GM21367 (cell line): ENCODE results near the gene BTBD9.

Experiments
- ATAC-seq: cut with Tn5 transposase; IDR thresholded peaks from one replicate; pipeline ENCODE4 v1.9.1; 2021; ENCODE audit not compliant: unreplicated experiment

The BTBD9 gene

DNA sequence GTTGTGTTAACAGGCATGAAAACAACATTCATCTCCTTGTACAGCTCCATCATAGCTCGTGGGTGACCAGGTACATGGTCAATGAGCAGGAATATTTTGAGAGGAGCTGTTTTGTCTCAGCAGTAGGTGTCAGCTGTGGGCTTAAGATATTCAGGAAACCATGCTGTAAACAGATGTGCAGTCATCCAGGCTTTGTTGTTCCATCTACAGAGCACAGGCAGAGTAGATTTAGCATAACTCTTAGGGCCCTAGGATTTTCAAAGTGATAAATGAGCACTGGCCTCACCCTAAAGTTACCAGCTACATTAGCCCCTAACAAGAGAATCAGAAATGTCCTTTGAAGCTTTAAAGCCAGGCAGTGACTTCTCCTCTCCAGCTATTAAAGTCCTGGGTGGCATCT lies 154.2 kb downstream of the BTBD9 start:
- ATAC-seq, result no peak

DNA sequence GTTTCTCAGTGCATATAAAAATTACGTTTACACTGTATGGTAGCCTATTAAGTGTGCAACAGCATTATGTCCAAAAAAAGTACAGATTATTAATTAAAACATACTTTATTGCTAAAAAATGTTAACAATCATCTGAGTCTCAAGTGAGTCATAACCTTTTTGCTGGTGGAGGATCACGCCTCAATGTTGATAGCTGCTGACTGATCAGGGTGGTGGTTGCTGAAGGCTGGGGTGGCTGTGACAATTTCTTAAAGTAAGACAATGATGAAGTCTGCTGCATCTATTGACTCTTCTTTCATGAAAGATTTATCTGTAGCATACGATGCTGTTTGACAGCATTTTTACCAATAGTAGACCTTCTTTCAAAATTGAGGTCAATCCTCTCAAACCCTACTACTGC lies 155.1 kb downstream of the BTBD9 start:
- no peak for ATAC-seq

DNA sequence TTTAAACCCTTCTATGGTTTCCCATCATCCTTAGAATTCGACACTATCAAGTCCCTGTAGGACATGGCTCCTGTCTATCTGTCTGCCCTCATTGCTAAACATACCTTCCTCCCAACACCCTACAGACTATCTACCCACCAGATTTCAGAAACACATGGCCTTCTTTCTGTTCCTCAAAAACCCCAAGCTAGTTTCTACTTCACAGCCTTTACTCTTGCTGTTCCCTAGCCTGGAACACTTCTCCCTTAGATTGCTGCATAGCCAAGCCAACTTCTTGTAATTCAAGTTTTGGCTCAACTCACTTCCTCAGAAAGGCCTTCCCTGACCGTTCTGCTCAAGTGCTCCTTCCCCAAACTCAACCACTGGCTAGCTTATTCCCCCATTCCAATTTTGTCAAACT lies 156.2 kb downstream of the BTBD9 start:
- peak; percentile 70 for ATAC-seq

DNA sequence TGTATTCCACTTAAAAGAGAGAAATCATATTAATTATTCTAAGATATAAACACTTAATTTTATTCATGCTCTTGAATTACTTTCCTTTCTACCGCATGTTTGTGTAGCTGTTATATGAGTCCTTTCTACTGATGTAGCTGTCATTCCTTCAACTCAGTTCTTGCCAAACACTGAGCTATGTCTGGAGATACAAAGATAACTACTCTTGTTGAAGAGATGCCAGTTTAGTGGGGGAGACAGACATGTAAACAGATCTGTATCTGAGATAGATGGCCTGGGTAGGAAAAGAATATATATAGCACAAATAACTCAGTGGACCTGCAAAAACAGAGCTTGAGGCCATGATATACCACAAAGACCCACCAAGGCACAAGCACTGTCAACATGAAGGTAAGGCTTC lies 157.3 kb downstream of the BTBD9 start:
- ATAC-seq, result no peak

DNA sequence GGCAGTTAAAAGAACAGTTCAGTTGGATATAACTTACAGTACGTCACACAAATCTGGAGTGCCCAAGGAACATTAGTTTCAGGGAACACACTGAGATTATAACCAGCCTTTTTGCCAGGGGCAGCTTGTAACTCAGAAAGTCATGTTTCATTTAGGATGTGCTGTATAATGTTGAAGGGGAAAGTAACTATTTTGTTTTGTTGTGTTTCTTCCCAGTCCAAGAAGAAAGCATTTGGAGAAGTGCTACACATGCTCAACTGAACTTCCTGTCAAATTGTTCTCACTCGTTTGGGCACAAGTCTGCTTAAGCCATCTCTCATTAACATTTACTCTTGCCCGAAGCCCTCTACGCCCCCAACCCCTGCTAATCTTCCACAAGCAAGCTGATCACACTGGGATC lies 157.9 kb downstream of the BTBD9 start:
- ATAC-seq, result no peak

DNA sequence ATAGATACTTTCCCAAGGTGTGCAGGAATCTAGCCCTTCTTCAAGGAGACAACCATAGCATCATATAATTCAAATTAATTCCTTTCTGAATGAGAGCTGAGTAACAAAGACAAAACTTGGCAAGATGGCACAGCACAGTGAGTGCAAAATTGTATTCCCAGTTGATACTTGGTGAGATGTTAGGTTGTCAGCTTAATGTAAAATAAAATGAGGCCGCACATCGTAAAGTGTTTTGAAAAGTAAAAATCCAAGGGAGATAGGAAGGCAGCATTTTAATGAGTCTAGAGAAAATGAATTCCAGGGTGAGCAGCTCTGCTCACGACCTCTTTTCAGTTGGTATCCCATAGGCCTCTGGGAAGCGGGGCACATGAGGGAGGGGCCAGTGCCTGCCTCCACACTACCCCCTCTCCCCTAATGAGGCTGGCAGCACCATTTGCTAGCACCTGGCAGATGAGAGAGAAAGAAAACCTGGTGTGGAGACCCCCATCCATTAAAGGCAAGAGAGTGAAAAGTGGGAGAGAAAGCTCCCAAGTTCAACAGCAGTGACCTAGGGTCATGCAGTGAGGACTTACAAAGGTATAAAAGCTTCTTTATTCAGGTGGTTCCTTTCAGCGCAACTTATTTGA lies 158.4 kb downstream of the BTBD9 start:
- ATAC-seq, result no peak

DNA sequence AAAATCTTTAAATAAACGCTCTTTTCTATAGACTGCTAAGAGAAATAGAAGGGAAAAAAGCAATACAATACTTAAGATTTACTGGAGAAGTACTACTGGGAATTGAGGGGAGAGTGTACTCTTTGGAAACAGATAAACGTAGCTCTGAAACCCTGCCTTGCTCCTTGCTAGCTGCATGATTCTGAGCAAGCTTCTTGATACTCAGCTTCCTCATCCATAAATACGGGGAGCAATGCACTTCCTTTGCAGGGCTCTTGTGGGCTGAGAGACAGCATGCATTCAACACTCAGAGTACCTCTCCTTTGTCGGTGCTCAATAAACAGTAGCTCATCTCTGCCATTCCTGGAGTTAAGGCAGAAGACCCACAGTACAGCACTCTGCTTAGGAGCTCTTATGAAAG lies 159.7 kb downstream of the BTBD9 start:
- ATAC-seq, result no peak

DNA sequence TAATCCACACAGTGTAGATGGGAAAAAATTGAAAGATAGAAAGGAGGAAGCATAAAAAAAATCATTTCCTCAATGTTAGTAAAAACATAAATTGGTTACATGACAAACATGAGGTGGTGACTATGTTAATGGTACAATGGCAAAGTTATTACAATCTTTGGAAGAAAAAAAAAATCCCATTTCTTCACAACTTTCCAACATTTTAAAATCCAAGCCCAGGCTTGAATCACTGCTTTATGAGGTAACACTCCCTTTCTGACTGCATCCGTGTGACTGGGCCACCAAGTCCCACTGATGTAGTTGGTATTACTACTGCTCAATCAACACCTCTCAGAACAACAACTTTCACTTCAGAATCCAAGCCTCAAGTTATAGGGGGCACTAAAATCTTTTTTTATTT lies 160.4 kb downstream of the BTBD9 start:
- ATAC-seq, result no peak

DNA sequence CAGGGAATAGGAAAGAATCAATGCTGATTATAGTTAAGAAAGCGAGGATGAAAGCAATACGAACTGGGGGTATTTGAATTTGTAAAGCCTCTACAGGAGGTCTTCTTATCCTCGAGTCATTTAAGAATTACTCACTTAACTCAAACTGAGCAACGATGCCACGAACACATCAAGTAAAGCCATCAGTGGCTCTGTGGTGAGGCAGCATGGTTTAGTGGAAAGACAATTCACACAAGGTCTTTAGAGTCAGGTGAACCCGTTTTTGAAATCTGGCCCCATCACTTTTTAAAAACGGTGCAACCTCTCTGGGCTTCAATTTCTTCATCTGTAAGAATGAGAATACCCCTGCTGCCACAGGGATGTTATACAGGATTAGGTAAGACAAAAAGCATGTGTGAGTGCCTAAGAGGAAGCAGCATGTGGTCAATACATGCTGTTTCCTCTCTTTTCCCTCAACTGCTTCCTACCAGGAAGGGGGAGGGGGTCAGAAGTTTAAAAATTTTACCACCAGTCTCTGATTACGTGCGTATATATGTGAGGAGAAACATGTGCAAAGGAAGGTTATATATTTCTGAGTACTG lies 162.0 kb downstream of the BTBD9 start:
- no peak for ATAC-seq

DNA sequence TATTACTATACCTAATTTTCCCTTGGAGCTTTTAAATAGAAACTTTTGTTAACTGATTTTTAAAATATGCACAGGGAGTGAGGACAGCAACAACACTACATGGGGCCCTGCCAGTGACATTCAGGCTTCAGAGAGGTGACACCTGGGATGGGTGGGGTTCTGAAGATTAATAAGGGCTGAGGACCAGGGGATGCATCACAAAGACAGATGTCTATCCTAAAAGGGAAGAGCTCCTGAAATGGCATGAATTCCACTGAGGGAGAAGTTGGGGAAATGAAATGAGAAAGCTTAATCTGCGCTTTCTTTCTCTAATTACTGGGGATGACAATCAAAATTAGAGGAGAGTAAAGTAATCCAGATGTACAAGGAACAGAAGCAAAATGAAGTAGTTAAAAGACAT lies 162.8 kb downstream of the BTBD9 start:
- ATAC-seq, result no peak

DNA sequence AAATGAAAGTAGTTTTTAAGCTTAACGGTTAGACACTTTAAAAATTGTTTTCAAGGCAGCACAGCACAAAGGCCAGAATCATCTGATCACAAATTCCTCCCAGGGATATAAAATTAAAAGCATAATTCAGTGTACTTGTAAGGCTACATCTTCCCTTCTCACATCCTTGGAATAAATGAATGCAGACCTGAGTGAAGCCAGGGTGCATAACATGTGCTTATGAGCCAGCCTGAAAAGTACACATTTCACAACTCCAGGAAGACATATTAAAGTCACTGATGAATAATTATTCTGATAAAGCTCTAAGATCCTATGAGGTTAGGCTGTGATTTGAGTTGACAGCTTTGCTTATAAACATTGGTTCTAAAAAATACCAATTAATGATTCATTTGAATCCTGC lies 163.6 kb downstream of the BTBD9 start:
- no peak for ATAC-seq

DNA sequence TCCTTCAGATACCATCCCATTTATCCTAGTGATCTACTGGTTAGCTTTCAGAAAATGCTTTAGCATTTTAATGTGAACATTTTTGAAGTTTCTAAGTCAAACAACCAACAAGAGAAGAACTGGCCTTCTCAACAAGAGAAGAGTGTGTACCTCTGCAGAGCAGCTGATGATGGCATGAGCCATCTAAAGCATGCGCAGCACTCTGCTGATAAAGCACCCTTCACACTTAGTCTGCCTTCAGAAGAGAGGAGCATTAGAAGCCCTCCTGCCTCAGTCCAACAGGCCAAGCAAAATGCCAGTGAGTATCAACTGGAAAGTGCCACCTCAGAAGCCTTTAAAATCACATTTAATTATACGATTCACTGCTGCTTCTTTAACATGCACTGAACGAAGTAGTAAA lies 169.2 kb downstream of the BTBD9 start:
- no peak for ATAC-seq

DNA sequence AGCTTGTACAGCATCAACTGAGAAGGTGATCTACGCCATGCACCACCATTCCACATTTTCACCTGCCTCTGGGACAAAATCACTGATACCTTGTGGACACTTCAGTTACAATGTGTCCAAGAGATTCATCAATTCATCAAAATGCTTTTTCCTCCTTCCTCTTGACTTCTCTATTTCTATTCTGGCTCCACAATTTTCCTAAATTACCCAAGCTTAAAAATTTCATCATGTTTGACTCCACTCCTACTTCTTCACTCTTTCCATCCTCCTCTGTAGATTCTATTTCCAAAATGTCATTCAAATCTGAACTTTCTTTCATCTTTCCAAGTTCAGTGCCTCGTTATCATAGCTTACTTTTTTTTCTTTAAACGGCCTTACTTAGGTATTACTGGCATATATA lies 172.2 kb downstream of the BTBD9 start:
- no peak for ATAC-seq

DNA sequence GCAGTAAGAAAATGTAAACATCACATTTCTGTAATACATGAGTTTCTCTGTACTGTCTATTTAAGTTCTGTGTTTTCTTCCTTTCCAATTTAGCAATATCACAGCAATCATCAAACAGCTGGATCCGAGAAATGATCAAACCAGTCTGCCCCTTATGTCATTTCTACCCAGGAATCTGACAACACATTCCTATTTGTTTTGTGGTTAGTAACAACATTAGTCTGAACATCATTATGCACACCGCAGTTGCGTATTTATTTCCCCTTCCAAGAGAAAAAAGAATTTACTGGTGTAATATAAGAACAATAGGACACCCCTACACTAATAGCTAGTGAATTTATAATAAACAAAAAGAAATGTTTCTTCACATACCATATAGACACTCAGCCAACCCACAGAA lies 179.5 kb downstream of the BTBD9 start:
- ATAC-seq, result no peak

DNA sequence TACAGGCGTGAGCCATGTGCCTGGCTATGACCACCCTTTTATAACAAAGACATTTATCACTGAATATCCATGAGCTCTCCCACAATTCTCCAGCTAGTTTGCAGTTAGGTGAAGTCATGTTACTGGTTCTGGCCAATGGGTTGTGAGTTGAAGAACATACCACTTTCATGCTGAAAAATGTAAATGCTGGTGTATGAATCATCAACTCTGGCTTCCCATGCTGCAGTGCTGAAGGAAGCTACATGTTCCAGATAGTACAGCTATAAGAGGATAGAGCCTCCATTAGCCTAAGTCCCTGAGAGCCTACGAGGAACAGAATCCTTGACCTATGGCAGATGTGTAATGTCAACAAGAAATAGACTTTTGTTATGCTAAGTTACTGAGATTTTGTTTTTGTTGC lies 180.4 kb downstream of the BTBD9 start:
- no peak for ATAC-seq

DNA sequence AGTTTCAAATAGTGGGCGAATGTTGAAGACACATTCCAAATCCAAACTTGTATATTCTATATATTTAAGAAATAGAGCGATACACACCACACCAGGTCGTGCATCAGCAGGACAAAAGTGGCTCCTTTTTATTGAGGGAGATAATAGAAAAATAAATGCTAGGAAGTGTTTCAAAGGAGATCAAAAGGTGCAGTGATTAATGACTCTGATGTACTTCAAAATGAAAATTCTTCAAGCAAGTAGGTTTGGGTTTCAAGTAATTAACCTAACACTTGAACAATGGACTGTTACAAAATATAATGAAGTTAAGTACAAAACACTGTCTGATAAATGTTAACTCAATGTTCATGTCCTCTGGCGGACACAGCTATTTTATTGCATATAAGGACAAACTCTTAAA lies 185.9 kb downstream of the BTBD9 start:
- ATAC-seq, result no peak

DNA sequence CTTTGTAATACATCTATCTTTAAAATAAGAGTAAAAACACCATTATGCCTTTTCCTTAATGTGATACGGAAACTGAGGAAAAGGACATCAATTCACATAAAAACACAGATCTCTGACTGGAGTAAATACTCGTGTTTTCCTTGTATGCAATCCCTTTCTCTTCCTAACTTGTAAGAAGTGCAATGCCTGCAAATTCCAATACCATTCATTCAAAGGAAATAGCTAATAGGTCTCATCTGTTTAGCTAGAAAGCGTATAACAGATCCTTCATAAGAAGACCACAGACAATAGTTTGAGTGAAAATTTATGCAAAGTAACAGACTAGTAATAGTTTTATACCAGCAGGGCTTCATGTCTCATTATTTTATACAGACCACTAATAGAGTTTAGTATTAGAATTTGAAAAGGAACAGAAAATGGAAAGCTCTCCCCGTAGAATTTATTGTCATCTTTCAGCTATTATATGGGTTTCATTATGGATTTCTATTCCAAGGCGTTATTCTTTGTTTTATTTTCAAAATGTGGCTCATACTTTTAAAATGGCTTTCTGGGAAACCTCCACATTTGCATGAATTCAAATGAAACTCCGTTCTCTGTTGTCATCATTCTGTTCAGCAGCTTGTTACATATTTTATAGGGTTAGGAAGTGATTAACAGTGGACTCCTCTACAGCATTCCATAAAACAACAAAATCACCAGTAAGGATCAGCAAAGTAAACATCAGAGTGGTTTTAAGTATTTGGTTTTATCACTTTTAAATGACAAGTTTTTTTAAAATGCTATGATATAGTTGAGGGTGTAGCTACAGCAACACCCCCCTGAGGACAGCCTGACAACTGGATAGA lies 186.7 kb downstream of the BTBD9 start:
- ATAC-seq, result no peak

DNA sequence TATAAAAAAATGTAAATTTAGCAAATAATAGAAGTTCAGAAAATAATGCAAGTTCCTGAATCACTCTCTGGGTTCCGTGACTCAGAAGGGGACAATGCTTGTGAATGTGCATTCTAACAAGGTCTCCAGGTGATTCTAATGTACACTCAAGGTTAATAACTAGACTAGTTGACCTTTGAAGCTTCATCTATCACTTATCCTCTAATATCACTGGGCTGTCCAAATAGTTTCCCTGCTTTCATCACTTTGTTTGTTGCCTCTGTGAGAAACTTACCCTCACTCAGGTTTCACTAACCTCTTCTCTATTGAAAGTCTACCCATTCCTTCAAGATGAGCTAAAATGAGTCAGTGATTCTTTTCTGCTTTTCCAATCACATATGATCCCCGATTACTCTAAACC lies 189.0 kb downstream of the BTBD9 start:
- ATAC-seq, result no peak

DNA sequence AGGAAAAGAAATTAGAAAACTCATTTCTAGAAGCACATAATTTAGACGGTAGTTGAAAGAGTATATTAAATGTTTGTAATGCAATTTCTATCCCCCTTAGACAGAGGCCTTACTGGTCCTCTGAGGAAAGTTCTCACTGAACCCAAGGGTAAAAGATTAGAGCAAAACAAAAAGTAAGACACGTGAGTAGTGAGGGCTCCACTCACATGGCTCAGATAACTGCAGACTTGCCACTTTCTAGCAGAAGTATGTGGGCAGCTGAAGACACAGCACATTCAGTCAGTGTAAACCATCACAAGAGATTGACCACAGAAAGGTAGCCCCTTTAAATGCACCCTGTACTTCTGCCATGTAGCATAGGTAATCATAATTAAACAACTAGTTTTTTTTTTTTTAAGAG lies 193.8 kb downstream of the BTBD9 start:
- ATAC-seq, result no peak

DNA sequence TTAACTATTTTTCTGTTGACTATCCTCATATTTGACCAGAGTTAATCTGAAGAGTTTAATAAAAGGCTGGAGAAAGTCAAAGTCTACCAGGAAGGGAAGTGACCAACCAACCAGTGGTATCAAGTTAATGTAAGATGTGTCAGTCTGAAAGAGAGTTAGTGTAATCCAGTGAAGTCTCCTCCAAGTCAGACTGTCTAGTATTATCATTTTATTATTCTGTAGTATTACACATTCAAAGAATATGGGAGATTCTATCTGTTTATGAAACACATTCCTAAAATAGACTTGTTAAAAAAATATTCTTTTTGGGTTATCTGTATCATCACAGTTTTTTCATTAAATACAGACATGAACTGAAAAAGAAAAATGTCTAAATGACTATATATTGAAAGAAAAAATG lies 194.4 kb downstream of the BTBD9 start:
- ATAC-seq, result no peak

DNA sequence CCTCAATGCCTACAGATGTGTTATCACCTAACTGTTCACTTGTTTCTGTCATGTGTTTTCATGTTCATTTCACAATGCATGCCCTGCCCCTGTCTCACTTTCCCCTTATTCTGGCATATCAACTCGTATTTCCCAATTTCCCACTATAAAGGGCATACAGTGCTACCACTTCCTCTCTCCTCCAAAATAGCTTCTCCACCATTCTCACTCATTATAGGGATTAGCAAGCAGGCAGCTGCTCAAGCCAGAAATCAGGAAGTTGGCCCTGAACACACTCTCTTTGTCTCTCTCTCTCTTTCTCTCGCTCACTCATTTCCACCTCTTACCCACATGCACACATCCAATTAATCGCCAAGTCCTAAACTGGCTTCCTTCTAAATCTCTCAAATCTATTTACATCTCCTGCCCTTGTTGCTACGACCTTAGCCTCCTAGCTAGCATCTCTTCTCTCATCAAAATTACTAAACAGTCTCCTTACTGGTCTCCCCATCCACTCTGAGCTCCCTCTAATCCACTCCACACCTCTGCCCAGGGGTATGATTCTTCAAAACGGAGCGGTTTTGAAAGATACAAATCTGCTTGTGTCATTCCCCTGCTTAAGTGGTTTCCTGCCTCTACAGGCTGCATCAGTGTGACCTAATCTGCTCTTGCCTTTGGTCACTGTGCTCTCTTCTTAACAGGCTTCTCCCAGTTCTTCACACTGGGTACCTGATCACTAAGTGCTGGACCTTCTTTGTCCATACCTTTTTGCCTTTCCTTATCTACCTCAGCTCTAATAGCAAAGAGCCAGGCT lies 196.2 kb downstream of the BTBD9 start:
- ATAC-seq, result no peak

DNA sequence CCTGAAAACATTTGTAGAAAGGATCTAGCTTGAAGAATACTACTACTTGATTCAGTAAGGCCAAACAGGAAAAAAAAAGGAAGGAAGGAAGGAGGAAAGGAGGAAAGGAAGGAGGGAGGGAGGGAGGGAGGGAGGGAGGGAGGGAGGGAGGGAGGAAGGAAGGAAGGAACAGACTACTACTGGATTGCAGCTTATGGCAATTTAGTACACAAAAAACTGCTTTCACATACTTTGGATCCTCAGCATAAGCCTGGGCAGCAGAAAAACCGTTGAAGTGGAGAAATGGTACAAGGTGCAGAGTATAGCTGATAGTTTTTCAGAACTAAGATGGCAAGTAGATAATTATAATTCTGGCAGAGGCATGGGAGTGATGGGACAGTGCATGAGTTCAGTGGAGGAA lies 201.6 kb downstream of the BTBD9 start:
- ATAC-seq, result no peak
